ENCODE results near the gene SDHD. TPM values are rescaled to one million over a fixed set of nuclear protein-coding genes. Genes with fewer than 3 reads are reported as not detected.

Gene SDHD
- polyA plus RNA-seq, 1 of the 3 experiments (the other 2 are of a cell fraction), result 169 TPM

- no peak overlapping the region for H3K4me2 ChIP-seq
- H3K9me3 ChIP-seq, result no peaks in the 10 kb centered on the region
- DNase-seq, result no peak
- H3K36me3 ChIP-seq (replicated peaks in 1 of 2; ENCODE audit: control insufficient read depth in 1 of 2, insufficient read depth in 2 of 2, low read length in 1 of 2), result no peaks in the 10 kb centered on the region
- H3K27ac ChIP-seq (ENCODE audit: low read depth in 2 of 2, low read length in 1 of 2), result no peak overlapping the region
- H3K27me3 ChIP-seq (ENCODE audit: insufficient read depth), result no peaks in the 10 kb centered on the region
- WGBS (ENCODE audit: low lambda C conversion rate), result 95% methylated on average over 8 of the region's 8 CpGs
- TF ChIP-seq TAF1 (IDR thresholded peaks at IDR 0.05; ENCODE audit: borderline replicate concordance, low read depth, low read length), result no peak
- TF ChIP-seq FOSL2 (IDR thresholded peaks at IDR 0.05; ENCODE audit: borderline replicate concordance, low read depth), result no peak
- TF ChIP-seq CHD2 (IDR thresholded peaks at IDR 0.05; ENCODE audit: low read length, partially characterized antibody), result no peak
- no peak for TF ChIP-seq TEAD4 (IDR thresholded peaks at IDR 0.05; ENCODE audit: borderline replicate concordance, insufficient read depth)
- no peak for TF ChIP-seq POLR2AphosphoS5 (IDR thresholded peaks at IDR 0.05; ENCODE audit: low read depth, low read length)
- no peak for TF ChIP-seq GATA2 (CRISPR knock-in tag; IDR thresholded peaks at IDR 0.05)
- TF ChIP-seq ELF1 (IDR thresholded peaks at IDR 0.05), result no peak
- no peak for TF ChIP-seq GABPA (IDR thresholded peaks at IDR 0.05; ENCODE audit: low read depth)
- no peak for TF ChIP-seq USF1 (IDR thresholded peaks at IDR 0.05; ENCODE audit: borderline replicate concordance, low read depth)
- TF ChIP-seq SIN3A (IDR thresholded peaks at IDR 0.05; ENCODE audit: borderline replicate concordance, low read depth, low read length), result no peak
- no peak for TF ChIP-seq REST (IDR thresholded peaks at IDR 0.05; ENCODE audit: low read depth, low read length)
- TF ChIP-seq EP300 (IDR thresholded peaks at IDR 0.05; ENCODE audit: borderline replicate concordance in 1 of 2, low read depth in 1 of 2, low read length in 1 of 2), result no peak
- TF ChIP-seq RXRA (IDR thresholded peaks at IDR 0.05; ENCODE audit: borderline replicate concordance, low read depth), result no peak
- no peak for TF ChIP-seq EZH2phosphoT487 (IDR thresholded peaks at IDR 0.05; ENCODE audit: borderline replicate concordance, low read depth)
- TF ChIP-seq NRF1 (IDR thresholded peaks at IDR 0.05; ENCODE audit: low read depth, low read length), result no peak
- no peak for TF ChIP-seq FOXJ3 (CRISPR knock-in tag; IDR thresholded peaks at IDR 0.05)
- TF ChIP-seq IRF3 (IDR thresholded peaks at IDR 0.05; ENCODE audit: low read depth, low read length), result no peak
- TF ChIP-seq YY1 (IDR thresholded peaks at IDR 0.05; ENCODE audit: low read depth), result no peak
- no peak overlapping the region for H3K4me3 ChIP-seq (ENCODE audit: low read depth in 2 of 2, low read length in 1 of 2)
- ChIA-PET POLR2A (no interaction called here), CTCF (interaction anchor here (1.0 to 1.2 kb wide), 3 partner anchors 8 to 174 kb away, joined by 3 to 5 read pairs (median 3); no protein-coding TSS in a partner anchor)
- H3K4me1 ChIP-seq (ENCODE audit: control insufficient read depth in 1 of 2, insufficient read depth in 2 of 2, low read depth in 1 of 2, low read length in 1 of 2), result no peaks in the 10 kb centered on the region
- no peaks in the 10 kb centered on the region for H4K20me1 ChIP-seq (ENCODE audit: insufficient read depth)
- no peaks in the 10 kb centered on the region for H3K9me2 ChIP-seq
- H2AFZ ChIP-seq (ENCODE audit: low read depth), result no peak overlapping the region
- no peaks in the 10 kb centered on the region; the same call in 1 of the 2 replicates for H3K79me2 ChIP-seq (ENCODE audit: insufficient read depth)
- no peaks in the 10 kb centered on the region for H3F3A ChIP-seq (replicated peaks; ENCODE audit: insufficient read depth)
- H3K9ac ChIP-seq, result no peak overlapping the region
These were observed 19.4 kb downstream of the SDHD start for GRCh38 chr11:112106070-112106469.
